Spleen (tissue), 11 donors: ENCODE measurements around the gene AFDN. TPM values are rescaled to one million over a fixed set of nuclear protein-coding genes. Genes with fewer than 3 reads are reported as not detected.

ENCODE experiments used
- DNase-seq: peaks from one replicate; pipeline ENCODE4 v3.0.0-alpha.2; 2020
- H3K27ac ChIP-seq, 8 donors: fragments of 200-600 bp; sonication (generic) in 7 of 8; 1 replicate in 4 of 8; 2 replicates in 4 of 8; pipeline versions ENCODE4 v1.5.0 to v1.8.0; 2016 to 2021; ENCODE audit warnings: inconsistent platforms in 4 of 8, mild to moderate bottlenecking in 4 of 8, moderate library complexity in 1 of 8
- H3K27me3 ChIP-seq, 7 donors: fragments of 200-600 bp; sonication (generic) in 6 of 7; replicated peaks in 1 of 7; 1 replicate in 4 of 7; 2 replicates in 3 of 7; pipeline versions ENCODE4 v1.5.0 to v1.8.0; 2016 to 2021; ENCODE audit warnings: inconsistent platforms in 3 of 7, mild to moderate bottlenecking in 1 of 7
- H3K36me3 ChIP-seq, 6 donors: fragments of 200-600 bp; sonication (generic) in 5 of 6; 1 replicate in 4 of 6; 2 replicates in 2 of 6; pipeline versions ENCODE4 v1.5.0 to v1.8.0; 2016 to 2021; ENCODE audit warnings: inconsistent platforms in 2 of 6
- H3K4me1 ChIP-seq, 6 donors: fragments of 200-600 bp; sonication (generic) in 5 of 6; 1 replicate in 3 of 6; 2 replicates in 3 of 6; pipeline versions ENCODE4 v1.5.0 to v1.8.0; 2016 to 2021; ENCODE audit warnings: inconsistent platforms in 3 of 6
- H3K4me3 ChIP-seq, 8 donors: fragments of 200-600 bp; sonication (generic) in 7 of 8; 1 replicate in 4 of 8; 2 replicates in 4 of 8; pipeline versions ENCODE4 v1.5.0 to v1.8.0; 2016 to 2021; ENCODE audit warnings: inconsistent platforms in 4 of 8, mild to moderate bottlenecking in 4 of 8, moderate library complexity in 2 of 8
- H3K9me3 ChIP-seq, 8 donors: fragments of 200-600 bp; sonication (generic) in 7 of 8; 1 replicate in 4 of 8; 2 replicates in 4 of 8; pipeline versions ENCODE4 v1.5.0 to v1.8.0; 2016 to 2021; ENCODE audit warnings: inconsistent platforms in 4 of 8
- CTCF ChIP-seq, 11 experiments: fragments of 200-600 bp in 7 of 11; fragments of 450-650 bp in 4 of 11; sonication (generic) in 4 of 11; IDR thresholded peaks in 8 of 11; conservative IDR thresholded peaks in 3 of 11; 1 replicate in 7 of 11; 2 replicates in 4 of 11; pipeline versions ENCODE4 v1.4.0 to v1.8.0; 2016 to 2021; ENCODE audit warnings: antibody characterized with exemption in 11 of 11, inconsistent platforms in 4 of 11, mild to moderate bottlenecking in 1 of 11
- POLR2A ChIP-seq, 3 donors: fragments of 450-650 bp; IDR thresholded peaks; one replicate each; pipeline ENCODE4 v1.5.1; 2017; ENCODE audit warnings: antibody characterized with exemption in 3 of 3, mild to moderate bottlenecking in 1 of 3
- POLR2AphosphoS5 ChIP-seq, 3 donors: sonication (generic); formaldehyde crosslinking; IDR thresholded peaks; one replicate each; pipeline ENCODE4 v1.5.1; 2017; ENCODE audit warnings: antibody characterized with exemption in 3 of 3
- WGBS, 5 donors: extraction: QIAGEN DNeasy Blood & Tissue Kit in 3 of 5; methylation state at CpG; one replicate each; pipeline versions ENCODE4 v1.1.5 to v1.1.7; 2013 to 2018; 5-methylcytosine and 5-hydroxymethylcytosine counted together
- intact Hi-C: fragments of 100-400 bp; cut with DNase I; formaldehyde crosslinking; loops from one replicate; pipeline ENCODE4 v1.15.0; 2023; ENCODE audit warnings: low total_unique reads
- polyA plus RNA-seq, 3 donors: library from polyadenylated mRNA; stranded (reverse); fragments of 200-250 nt; gene quantifications; one replicate each; pipeline ENCODE4 v1.2.1, GENCODE V29; 2013
- total RNA-seq, 7 donors: library from RNA; depleted of rRNA in 3 of 7; stranded (reverse); fragments of >200 nt in 3 of 7; fragmentation: NEBNext Ultra II Directional in 4 of 7; extraction: Animal tissue kit (Norgen Biotek cat#: 25700) in 4 of 7; gene quantifications; one replicate each; pipeline versions ENCODE4 v1.1.0 to v1.2.1, GENCODE V29; 2016 to 2021
- donor health status: healthy with polysubstance abuse.
- donor health status: DM: no; HTN: no; CAD: no; lungs with moderate emphysema.
- donor health status: DM: no; HTN: no; CAD: no.
- donor health status: Bipolar disorder and iron deficiency.
- donor health status: healthy.
- donor health status: DM: no; HTN: no; CAD: no.
- donor health status: DM: yes; HTN: yes; CAD: no.

AFDN gene
- total and polyA plus RNA-seq, 10 donors: 7.4 to 148 (median 102) TPM

- intact Hi-C loops: no loop called here
- no peak for DNase-seq
- Histone ChIP-seq H3K27me3 (no peaks in the 10 kb centered on the region), H3K27ac (no peak overlapping the region), H3K9me3 (no peaks in the 10 kb centered on the region), H3K4me3 (no peak overlapping the region), H3K4me1 (no peaks in the 10 kb centered on the region), H3K36me3 (peaks cover 0 to 86% (median 35%) of the 10 kb centered on the region in 6 donors)
- no peak for TF ChIP-seq POLR2A (IDR thresholded peaks at IDR 0.05)
- no peak for TF ChIP-seq POLR2AphosphoS5 (IDR thresholded peaks at IDR 0.05)
- no peak for TF ChIP-seq CTCF (IDR thresholded peaks at IDR 0.05 in 8 of 11, conservative IDR thresholded peaks at IDR 0.05 in 3 of 11)
- WGBS, 5 donors: 90 to 96% (median 94%) methylated on average over 5 of the region's 5 CpGs
Observed at GRCh38 chr6:167953551-167953950, 126.8 kb downstream of the AFDN start.

DNA sequence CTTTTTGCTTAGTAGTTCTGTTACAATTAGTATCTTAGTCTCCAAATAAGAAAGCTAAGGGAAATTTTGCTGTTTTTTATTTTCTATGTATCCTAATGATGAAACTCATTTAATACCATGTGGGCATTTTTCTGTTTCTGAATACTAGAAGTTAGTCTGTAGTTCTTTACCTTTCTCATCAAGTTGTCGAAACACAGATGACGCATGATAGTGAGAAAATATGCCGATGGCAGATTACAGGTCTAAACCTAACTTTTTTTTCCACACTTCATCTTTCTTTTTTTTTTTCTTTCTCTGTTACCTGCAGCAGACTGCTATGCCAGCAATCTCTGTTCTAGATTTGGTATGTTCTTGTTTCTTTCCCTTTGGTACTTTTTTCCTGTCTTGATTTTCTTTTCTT, 127.4 kb downstream of the AFDN start:
- TF ChIP-seq POLR2A (IDR thresholded peaks at IDR 0.05) (no peak), CTCF (IDR thresholded peaks at IDR 0.05 in 8 of 11, conservative IDR thresholded peaks at IDR 0.05 in 3 of 11) (no peak), POLR2AphosphoS5 (IDR thresholded peaks at IDR 0.05) (no peak)
- intact Hi-C loops: no loop called here
- H3K27ac ChIP-seq: no peak overlapping the region
- no peak overlapping the region for H3K4me3 ChIP-seq
- DNase-seq: no peak
- H3K27me3 ChIP-seq: no peaks in the 10 kb centered on the region
- H3K4me1 ChIP-seq: no peaks in the 10 kb centered on the region
- peaks cover 0 to 80% (median 30%) of the 10 kb centered on the region in 6 donors for H3K36me3 ChIP-seq
- H3K9me3 ChIP-seq: no peaks in the 10 kb centered on the region
- WGBS, 5 donors: 93 to 98% (median 96%) methylated on average over 3 of the region's 3 CpGs

DNA sequence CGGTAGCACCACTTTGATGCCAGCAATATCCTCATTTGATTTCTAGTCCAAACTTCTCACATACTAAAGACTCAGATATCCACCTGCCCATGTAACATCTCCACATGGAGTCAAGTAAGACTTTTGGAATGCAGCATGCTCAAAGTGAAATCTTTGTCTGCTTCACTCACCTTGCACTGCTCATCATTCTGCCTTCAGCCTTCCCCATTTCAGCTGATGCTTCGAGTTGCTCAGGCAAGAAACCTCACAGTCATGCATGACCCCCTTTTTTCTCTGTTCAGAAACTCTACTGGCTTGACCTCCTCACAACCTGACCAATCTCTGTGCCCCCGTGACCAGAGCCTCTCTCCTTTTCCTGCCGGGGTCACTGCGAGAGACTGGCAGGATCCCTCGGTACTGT, 129.8 kb downstream of the AFDN start:
- Histone ChIP-seq H3K4me1 (peaks cover 0 to 3% (median 0%) of the 10 kb centered on the region in 6 donors), H3K4me3 (no peak overlapping the region), H3K36me3 (peaks cover 0 to 57% (median 11%) of the 10 kb centered on the region in 6 donors), H3K27me3 (no peaks in the 10 kb centered on the region), H3K27ac (no peak overlapping the region), H3K9me3 (no peaks in the 10 kb centered on the region)
- WGBS, 5 donors: 87 to 95% (median 92%) methylated on average over 6 of the region's 6 CpGs
- intact Hi-C loops: no loop called here
- TF ChIP-seq POLR2AphosphoS5 (IDR thresholded peaks at IDR 0.05) (no peak), POLR2A (IDR thresholded peaks at IDR 0.05) (no peak), CTCF (IDR thresholded peaks at IDR 0.05 in 8 of 11, conservative IDR thresholded peaks at IDR 0.05 in 3 of 11) (no peak)
- no peak for DNase-seq

GRCh38 chr6:167956983-167957492, 130.3 kb downstream of the AFDN start:
- no peak overlapping the region for H3K4me3 ChIP-seq
- H3K4me1 ChIP-seq: peaks cover 0 to 3% (median 0%) of the 10 kb centered on the region in 6 donors
- H3K36me3 ChIP-seq: peaks cover 0 to 51% (median 5%) of the 10 kb centered on the region in 6 donors
- WGBS, 5 donors: 88 to 92% (median 91%) methylated on average over 8 of the region's 8 CpGs
- no peaks in the 10 kb centered on the region for H3K9me3 ChIP-seq
- H3K27me3 ChIP-seq: no peaks in the 10 kb centered on the region
- intact Hi-C loops: no loop called here
- no peak for TF ChIP-seq POLR2AphosphoS5 (IDR thresholded peaks at IDR 0.05)
- no peak for TF ChIP-seq POLR2A (IDR thresholded peaks at IDR 0.05)
- TF ChIP-seq CTCF (IDR thresholded peaks at IDR 0.05 in 8 of 11, conservative IDR thresholded peaks at IDR 0.05 in 3 of 11): no peak
- no peak overlapping the region for H3K27ac ChIP-seq
- no peak for DNase-seq
